HG03108 (cell line): ENCODE results near the gene EIF5AL1.
A peak's percentile ranks its signal among the peaks of the same experiment; 100 is the strongest.
"Not testable (repeated sequence)": the region's sequence is repeated elsewhere in the genome, so short reads cannot be mapped to it uniquely, and the experiment has no call there.

ENCODE experiments used
- ATAC-seq: cut with Tn5 transposase; IDR thresholded peaks from one replicate; pipeline ENCODE4 v1.9.1; 2021; ENCODE audit warnings: moderate library complexity; ENCODE audit not compliant: unreplicated experiment

Gene EIF5AL1

DNA sequence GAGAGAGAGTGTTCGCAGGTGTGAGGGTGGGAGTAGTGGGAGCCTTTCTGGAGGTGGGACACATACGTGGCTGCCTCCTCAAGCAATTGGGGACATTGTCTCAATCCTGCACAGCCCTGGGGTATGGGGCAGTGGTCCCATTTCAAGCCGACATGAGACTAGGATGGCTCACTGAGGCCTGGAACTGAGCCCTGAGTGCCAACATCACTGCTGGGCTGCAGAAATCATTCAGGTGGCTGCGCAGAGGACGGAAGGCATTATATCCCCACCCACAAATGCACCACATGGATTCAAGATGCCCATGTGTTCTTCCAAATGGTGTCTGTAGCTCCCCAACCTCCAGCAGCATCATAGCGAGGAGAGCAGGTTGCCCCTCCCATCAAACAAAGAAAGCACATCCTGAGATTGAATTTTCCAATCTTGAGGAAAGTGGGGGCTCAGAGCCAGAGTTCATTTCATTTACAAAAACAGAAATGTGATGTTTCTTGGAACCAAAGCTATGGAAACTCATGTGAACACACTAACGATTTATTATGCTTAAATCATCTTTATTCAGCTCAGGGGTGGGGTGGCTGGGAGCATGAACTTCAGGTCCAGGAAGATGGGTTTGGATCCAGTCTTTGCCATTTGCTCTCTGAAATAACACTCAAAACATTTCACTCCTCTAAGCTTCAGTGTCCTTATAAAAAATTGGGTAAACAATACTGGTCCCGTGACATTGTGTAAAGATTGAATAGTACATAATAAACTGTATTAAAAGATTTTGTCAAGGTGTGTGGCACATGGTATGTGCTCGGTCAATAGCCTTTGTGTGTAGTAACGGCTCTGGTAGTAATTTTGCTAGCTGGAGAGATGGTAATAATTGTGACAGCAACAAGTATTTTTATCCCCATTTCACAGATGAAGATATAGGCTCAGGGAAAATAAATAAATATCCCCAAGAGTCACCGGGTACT lies 43.3 kb downstream of the EIF5AL1 start:
- no peak for ATAC-seq

DNA sequence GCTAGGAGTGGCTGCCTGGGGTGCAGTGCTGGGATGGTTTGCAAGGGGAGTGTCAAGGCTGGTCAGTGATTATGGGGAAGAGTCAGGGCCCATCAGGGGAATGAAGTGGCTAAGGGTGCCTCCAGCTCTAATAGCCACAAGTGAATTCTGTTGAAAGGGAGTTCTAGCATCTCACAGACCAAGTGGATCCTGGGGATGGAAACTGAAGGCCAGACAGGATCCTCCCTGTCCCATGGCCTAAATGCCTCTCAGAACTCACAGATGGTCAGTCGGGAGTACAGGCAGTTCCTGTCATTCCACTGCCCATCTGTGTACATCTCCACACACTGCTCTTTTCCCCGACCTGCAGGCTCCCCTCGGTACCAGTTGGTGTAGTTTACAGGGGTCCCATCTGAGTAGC lies 44.6 kb downstream of the EIF5AL1 start:
- ATAC-seq: not testable (repeated sequence)

DNA sequence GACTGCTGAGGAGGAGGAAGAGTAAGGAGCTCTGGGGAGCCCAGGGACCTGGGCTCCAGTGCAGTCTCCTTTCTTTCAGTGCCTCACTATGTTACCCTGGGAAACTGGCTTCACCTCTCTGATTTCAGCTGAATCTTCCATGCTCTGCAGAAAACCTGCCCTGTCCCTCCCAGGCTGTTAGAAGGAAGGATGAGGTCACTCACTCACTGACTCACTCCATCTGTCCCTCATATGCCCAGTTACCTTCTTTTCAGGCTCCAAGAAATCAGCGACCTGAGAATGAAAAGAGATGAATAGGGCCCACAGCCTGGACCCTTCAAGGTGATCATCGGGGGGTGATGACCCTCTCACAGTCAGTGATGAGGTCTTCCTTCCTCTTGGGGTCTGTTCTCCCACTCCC lies 47.4 kb downstream of the EIF5AL1 start:
- no peak for ATAC-seq

DNA sequence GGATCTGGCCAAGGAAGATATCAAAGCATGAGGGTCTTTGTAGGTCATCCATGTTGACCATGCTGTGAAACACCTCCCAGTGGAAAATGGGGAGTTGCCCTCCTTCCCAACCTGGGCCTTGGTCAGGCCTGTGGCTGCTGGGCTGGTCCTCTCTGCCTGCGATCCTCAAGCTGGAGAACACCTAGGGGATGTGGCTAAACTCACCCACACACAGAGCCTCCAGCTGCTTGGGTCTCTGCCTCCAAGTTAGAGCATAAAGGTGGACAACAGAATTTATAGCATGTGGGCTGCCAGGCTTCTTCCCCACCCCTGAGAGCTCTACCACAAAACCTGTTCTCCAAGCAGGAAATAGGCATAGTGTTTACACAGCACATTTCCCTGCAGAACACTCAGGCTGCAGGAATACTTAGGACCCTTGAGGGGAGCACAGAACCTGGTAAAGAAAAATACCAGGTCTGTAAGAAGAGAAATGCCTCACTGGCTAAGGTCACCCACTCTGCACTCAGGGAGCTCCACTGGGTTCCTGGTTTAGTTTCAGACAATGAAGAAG lies 47.9 kb downstream of the EIF5AL1 start, which contains the start of gene SFTPA2:
TSS of gene SFTPA2 (minus strand) at position 248 of the 550 bp plus-strand sequence. CDS start 924 bp downstream, outside the sequence.
- no peak for ATAC-seq

DNA sequence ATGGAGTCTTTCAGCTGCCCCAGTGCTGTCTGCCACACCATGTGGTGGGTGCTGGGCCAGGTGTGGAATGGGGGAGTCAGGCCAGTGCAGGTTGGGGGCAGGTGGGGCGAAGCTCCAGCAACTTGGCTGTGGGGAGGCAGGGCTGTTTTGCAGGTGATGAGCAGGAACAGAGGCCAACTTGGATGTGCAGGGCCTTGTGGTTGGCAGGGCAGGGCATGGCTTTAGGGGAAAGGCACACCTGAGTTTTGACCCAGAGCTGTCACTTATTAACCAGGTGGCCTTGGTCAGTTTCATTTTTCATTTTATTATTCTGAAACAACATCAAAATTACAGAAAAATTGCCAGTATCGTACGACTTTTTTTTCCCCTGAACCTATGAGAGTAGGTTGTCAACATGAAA lies 48.9 kb downstream of the EIF5AL1 start:
- ATAC-seq: peak; percentile 46

DNA sequence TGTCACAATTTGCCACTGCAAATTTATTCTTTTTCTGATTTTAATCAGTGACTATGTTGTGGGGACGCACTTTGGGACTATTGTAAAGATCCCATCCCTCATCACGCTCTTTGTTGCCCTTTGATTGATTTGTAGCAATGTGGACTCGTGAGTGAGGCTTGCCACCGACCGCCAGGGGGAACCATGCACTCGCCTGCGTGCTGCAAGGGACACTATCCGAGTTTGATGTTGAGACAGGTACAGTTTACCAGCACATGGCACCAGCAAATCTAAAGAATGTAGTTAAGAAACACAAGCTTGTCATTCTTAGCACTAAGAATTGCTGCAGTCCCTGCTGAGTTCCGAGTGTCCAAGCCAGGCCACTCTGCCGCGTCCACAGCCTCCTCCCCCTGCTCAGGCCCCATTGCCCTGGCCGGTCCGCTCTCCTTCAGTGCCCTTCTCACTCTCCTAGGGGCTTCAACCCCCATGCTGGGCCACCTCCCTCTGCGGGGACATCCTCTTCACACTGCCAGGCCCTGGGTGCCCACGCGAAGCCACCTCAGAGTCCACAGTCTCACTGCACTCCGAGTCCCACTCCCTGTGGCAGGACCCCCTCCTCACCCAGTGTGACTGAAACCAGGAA lies 49.9 kb downstream of the EIF5AL1 start:
- peak; percentile 65 for ATAC-seq

DNA sequence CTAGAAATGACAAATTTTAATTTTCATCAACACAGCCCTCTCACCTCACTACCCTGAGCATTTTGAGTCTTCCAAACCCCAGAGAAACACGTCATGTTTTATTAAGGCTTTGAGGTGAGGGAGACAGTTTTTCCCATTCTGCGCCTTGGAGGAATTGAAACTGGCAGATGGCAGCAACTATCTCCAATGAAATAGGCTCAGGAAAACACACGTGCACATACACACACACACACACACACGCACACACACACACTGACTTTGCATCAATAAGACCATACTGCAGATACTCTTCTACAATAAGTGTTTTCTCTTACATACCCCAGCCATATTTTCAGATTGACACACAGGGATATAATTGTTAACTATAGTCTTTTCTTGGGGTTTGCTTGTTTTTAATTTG lies 51.1 kb downstream of the EIF5AL1 start:
- ATAC-seq: no peak
